ENCODE data around the gene LARGE1.
A peak's percentile ranks its signal among the peaks of the same experiment; 100 is the strongest.

Gene LARGE1

DNA sequence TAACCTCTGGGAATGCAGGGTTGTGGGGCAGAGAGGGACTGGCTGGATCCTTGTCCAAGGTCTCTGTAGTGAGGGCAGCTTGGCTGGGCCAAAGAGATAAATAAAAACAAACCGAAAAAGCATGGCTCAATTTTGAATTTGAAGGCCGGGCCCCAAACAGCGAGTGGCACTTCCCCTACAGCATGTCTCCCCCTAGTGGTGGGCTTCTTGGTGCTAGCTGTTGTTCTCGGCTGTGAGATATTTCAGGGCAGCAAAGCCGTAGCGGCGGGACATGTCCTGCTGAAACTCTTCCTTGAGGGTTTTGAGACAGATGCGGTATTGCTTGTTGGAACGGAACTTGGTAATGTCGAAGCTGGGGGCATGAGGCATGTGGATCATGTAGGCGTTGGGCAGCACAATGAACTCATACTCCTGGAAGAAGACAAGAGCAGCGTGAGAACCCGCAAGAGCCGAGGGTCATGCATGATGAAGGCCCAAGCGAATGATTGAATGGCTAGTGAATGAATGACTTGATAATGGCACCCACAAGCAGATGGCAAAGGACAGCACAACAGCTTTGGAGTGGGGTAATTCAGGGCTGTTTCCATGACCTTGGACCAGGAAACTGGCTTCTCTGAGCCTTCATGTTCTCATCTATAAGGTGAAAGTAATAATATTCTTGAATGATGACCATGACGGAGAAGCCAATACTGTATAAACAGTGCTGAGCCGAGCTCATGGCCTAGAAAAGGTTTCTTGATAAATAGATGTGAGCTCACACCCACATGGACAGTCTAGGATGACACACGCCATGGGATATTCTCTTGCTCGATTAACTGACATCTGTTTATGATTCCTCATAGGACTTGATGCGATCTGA lies 645.8 kb downstream of the LARGE1 start:
- DNase-seq, result no peak

DNA sequence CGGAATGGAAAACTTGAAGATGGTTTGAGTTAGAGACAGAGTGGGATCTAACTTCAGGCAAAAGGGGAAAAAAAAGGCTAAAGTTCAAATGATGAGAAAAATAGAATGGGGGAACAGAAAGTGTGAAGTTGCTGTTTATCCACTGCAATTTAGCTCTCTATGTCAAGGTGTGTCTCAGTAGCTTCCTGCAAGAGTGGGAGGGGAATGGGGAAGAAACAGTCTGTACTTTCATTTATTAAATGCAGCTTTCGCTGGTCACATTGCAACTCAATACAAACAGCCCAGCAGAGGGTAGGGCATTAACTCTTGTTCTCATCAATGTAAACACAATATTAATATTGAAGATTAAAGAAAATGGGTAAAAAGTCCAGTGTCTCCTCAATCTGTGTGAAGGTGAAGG lies 647.4 kb downstream of the LARGE1 start:
- DNase-seq, result no peak

DNA sequence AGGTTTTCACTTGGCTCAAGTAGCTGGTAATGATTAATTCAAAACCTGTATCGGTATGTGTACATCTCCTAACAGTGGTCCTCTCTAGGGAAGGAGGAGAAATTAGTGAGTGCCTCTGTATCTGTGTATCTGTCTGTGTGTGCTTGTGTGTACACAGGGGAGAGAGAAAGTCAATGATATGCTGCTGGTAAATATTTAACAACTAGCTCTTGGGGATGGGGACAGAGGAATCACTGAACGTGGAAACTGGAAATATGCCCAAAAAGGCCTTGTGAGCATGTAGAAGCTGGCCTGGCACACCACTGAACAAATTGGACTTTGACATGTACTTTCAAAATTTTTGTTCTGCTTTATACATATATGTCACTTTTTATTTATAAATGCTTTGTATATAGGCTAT lies 648.1 kb downstream of the LARGE1 start:
- DNase-seq, result no peak

DNA sequence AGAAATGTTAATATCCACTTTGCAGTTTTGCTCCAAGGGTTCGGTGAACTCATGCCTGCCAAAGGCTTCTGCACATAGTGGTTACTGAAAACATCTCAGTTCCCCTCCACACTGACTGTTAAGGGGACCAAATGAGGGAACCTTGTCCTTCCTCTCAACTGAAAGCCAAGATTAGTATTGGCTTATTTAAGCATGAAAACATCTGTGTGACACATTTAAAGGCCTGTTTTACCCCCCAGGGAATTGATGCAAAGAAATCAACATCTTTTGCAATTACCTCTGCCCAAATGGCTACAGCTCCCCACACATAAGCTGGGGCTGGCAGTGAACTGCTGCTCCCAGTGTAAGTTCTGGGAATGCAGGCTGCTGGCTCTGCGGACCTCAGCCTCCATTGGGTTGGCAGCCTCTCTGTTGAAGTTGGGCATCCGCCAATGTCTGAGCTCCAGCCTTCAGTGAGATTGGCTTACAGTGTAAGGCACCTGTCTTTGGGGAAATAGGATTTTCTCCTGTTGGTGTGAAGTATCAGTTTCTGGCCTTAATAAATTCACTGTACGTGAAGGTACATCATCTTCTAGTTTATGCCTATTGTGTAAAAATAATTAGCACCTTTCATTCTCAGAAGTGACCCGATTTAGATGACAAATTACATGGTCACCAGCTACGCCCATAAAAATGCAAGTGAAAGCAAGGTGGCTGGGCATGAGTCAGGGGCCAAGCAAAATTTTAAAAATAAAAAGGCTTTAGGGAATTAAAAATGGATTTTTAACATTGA lies 648.7 kb downstream of the LARGE1 start:
- peak; percentile 82 for DNase-seq

DNA sequence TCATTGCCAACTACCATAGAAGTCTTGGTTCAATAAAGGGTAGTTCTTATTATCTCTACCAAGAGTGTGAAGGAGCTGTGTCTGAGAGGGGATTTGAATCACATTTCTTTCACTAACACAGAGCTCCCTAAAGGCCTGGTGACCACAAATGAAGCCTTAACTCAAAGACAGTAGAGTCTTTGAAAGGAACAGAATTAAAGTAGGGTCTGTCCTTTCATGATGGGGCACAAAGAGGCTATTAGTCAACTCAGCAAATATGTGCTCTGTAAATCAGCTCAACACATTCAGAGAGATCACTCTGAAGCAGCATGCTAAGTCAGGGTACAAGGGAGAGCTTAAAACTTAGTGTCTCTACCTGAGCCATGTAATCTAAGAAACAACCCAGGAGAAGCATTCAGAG lies 649.7 kb downstream of the LARGE1 start:
- no peak for DNase-seq

DNA sequence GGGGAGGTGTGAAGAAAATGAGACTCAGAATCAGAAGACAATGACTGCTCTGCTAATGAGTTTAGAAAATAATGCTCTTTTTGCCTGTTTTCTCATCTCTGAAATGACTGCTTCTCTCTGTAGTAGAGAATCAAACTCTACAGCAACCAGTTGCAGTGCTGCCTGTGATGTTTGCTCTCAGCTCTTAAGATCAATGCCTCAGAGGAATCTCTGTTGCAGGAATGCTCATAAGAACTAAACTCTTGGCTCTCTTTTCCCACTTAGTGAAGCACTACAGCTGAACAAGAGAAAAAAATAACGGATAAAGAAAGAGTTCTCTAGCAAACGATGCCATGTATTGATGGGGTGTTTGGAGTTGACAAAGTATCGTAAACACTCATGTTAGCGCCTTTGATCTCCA lies 658.6 kb downstream of the LARGE1 start:
- no peak for DNase-seq

DNA sequence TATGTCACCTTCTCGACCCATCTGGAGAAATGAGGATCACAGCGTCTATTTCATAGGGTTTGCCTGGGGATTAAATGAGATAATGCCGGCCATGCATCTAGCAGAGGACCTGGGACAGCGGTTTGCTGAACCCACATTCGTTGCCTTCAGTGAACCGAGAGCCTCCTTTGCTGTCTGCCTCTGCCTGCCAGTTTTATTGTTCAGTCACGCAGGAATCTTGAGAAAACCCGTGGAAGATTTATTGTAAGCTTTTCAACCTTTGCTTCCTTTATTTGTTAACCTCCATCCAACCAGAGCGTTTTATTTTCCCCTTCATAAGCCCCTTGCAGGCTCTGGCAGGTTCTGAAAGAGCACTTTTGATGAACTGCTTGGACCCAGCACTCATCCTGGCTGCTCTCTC lies 659.8 kb downstream of the LARGE1 start:
- no peak for DNase-seq

DNA sequence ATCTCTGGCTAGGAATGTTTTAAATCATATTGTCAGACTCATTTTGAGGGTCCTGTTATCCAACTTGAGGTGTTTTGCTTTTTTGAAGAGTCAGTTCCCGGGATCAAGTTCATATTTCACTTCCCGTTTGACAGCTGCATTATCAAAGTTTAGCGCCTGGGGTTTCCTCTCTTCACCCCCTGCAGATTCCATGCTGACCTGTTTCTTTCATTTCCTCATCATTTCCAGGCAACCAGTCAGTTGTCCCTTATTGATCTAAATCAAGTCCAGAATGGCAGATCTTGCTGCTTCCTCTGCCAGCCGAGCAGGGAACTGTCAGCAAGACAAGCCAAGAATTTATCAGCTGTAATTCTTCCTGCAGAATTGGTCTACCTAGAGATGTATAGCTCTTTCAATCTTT lies 664.5 kb downstream of the LARGE1 start:
- DNase-seq, result no peak

DNA sequence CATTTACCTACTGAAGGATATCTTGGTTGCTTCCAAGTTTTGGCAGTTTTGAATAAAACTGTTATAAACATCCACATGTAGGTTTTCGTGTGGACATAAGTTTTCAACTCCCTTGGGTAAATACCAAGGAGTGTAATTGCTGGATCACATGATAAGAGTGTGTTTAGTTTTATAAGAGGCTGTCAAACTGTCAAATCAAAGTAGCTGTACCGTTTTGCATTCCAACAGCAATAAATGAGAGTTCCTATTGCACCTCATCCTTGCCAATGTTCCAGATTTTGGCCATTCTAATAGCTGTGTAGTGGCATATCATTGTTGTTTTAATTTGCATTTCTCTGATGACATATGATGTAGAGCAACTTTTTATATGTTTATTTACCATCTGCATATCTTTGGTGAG lies 671.3 kb downstream of the LARGE1 start:
- DNase-seq, result no peak

DNA sequence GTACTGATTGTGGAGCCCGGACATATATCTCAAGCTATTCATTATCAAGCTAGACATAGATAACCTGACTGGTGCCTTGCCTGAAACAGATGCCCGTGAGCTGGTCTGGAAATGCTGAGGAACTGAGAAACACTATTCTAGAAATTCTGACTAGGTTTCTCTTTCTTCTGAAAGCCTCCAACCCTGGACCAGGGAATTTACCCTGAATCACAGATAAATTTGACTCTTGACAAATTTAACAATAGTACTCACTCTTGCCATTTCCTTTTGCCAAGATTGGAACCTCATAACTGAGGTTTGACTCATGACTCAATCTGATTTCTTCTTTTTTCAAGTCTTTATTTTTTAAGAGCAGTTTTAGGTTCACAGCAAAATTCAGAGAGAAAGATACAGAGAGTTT lies 672.5 kb downstream of the LARGE1 start:
- no peak for DNase-seq

DNA sequence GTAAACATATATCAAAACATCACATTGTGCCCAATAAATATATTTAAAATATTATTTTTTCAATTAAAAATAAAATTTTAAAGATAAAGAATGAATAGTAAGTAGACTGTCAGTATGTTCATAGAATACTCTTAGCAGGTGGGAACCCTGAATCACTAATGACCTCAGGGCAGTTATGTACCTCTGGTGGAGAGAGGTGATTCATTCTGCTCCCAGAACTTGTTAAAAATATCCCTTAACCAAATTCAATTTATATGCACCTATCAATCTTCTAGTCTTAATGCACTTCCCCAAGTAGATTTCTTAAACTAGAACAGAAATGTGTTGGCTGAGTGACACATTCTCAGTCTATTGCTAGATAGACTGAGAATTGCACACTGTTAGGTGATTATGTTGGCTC lies 678.2 kb downstream of the LARGE1 start:
- DNase-seq, result no peak

DNA sequence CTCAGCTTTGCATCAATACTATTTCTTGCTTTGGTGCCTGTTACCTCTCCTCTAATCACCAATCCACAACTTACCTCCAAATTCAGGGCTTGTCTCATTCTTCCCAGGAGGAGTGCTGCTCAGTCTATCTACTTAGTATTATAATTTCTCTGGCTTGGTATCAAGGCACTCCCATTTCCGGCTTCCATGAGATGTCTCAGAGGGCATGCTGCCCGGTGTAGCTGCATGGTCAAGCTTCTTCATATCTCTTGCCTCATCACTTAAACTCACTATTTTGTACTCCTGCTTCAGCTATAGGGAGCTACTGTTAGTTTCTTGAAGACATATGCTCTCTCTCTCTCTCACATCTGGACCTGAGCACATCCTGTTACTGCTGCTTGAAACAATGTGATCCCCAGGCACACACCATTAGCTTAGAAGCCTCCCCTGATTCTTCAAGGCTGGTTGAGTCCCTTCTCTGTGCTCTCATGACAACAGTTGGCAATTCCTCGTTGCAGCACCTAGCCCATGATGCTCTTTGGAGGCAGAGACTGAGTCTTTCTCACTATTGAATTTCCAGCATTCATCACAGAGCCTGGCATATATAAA lies 679.3 kb downstream of the LARGE1 start:
- DNase-seq, result no peak

DNA sequence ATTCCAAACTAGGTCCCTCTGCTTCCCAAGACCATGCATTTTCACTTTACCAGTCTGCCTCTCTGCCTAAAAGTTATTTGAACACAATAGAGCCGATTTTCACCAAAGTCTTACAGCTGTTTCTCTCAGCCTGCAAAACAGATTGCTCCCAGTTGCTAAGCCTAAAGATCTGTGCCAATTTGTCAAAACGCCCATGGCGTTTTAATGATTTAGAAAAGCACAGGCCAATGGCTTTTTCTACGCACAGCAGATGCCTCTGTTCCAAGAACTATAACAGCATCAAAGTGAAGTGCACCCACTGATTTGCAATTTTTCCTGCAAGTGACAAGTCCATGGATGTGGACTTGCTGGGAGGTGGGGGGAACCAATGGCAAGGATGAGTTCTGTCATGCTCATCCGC lies 688.2 kb downstream of the LARGE1 start:
- no peak for DNase-seq

DNA sequence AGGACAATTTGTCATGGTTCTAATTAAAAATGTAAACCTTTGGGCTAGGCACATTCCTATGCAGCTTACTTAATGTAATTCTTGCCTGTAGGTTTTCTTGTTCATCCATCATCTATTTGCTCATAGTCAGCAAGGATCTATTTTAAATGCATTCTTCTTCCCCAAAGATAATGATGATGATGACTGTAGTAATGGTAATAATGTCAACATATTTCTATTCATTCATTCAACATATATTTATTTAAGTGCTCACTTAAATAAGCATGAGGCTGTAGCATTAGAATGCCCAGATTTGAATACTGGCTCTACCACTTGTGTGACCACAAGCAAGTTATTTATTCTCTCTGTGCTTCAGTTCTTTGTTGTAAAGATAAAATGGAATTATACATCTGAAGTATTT lies 692.5 kb downstream of the LARGE1 start:
- no peak for DNase-seq

DNA sequence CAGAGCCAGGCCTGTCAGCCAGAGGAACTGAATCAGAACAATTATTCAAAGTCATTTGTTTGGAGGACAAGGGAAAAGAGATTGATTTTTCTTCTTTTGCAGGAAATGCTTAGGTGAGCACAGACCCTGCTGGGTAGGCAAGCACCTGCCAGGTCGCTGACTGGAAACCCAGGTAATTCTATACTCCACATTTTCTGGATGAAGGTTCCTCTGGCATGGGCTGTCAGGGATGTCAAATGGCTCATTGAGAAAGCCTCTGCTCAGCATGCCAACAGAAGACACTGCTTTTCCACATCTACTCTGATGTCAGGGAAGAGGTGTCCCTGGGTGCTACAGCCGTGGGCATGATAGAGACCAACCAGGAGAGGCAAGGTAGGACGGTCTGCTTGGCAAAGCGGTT lies 695.4 kb downstream of the LARGE1 start:
- no peak for DNase-seq
